ENCODE results near the gene EPHA2. TPM values are rescaled to one million over a fixed set of nuclear protein-coding genes. Genes with fewer than 3 reads are reported as not detected.

The EPHA2 gene
- total and polyA plus RNA-seq, 8 donors = 4.6 to 200 (median 23.4) TPM

DNA sequence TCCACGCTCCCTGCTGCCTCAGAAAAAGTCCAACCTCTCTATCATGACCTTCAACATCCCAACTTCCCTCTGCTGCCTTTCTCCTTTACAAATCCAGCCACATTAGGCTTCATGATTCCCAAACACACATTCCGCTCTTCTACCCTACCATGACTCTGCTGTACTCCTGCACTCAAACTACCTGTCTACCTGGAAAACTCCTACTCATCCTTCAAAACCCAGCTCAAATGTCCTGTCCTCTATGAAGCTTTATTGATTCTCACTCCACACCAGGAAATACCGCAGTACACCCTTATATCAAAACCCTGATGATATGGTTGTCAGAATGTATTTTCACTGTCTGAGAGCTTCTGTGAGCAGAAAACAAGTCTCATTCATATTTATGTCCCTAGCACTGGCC, 47.7 kb upstream of the EPHA2 start:
- peaks cover 2 to 59% (median 25%) of the 10 kb centered on the region in 4 donors for H3K36me3 ChIP-seq
- H3K27me3 ChIP-seq = no peaks in the 10 kb centered on the region
- no peaks in the 10 kb centered on the region for H3K9me3 ChIP-seq
- intact Hi-C loops (cut with DNase I; ENCODE audit: low total_unique reads) = no loop called here
- no peak for DNase-seq
- H3K4me3 ChIP-seq = no peak overlapping the region
- WGBS, 5 donors = 33 to 83% (median 52%) methylated on average over 3 of the region's 3 CpGs
- peaks cover 15 to 29% (median 25%) of the 10 kb centered on the region in 4 donors for H3K4me1 ChIP-seq
- no peak overlapping the region for H3K27ac ChIP-seq
- TF ChIP-seq POLR2AphosphoS5 (IDR thresholded peaks at IDR 0.05) (no peak), POLR2A (IDR thresholded peaks at IDR 0.05) (no peak), EP300 (IDR thresholded peaks at IDR 0.05) (no peak)
- TF ChIP-seq, protein P1, sequence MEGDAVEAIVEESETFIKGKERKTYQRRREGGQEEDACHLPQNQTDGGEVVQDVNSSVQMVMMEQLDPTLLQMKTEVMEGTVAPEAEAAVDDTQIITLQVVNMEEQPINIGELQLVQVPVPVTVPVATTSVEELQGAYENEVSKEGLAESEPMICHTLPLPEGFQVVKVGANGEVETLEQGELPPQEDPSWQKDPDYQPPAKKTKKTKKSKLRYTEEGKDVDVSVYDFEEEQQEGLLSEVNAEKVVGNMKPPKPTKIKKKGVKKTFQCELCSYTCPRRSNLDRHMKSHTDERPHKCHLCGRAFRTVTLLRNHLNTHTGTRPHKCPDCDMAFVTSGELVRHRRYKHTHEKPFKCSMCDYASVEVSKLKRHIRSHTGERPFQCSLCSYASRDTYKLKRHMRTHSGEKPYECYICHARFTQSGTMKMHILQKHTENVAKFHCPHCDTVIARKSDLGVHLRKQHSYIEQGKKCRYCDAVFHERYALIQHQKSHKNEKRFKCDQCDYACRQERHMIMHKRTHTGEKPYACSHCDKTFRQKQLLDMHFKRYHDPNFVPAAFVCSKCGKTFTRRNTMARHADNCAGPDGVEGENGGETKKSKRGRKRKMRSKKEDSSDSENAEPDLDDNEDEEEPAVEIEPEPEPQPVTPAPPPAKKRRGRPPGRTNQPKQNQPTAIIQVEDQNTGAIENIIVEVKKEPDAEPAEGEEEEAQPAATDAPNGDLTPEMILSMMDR (IDR thresholded peaks at IDR 0.05) = no peak

DNA sequence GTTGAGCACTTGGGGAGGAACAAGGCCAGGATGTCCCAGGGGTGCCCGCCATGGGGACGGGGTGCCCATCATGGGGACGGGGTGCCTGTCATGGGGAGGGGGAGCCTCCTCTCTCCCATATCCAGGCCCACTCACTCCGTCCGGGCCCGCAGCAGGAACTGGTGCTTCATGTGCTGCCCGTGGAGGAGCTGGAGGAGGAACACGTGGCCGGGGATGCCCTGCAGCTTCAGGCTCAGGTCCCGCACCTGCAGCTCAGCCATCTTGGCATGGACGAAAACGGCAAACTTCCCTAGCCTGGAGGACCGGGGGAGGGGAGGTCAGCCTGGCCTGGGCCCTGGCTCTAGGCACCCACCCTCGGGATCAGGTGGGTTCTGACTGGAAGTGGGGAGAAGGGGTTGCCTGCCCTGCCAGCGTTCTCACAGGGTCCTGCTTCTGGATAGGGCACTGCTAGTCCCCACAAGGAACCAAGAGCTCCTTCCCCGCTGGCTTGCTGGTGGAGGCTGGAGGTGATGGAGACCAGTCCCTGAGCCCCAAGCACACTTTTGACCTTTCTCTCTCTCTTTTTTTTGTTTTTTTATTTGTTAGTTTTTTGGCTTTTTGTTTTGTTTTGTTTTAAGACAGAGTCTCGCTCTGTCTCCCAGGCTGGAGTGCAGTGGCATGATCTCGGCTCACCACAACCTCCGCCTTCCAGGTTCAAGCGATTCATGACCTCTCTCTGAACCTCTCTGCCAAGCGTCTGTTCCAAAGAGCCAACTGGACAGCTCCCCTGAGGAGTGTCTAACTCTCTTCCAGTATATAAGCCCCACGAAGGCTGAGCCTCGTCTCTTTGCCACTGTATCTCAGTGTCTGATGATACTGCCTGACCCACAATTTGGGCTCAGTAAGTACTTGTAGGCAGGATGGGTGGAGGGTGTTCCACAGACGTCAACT, 46.7 kb upstream of the EPHA2 start:
- Histone ChIP-seq H3K4me1 (peaks cover 14 to 19% (median 17%) of the 10 kb centered on the region in 4 donors), H3K27ac (no peak overlapping the region), H3K36me3 (peaks cover 5 to 64% (median 29%) of the 10 kb centered on the region in 4 donors), H3K9me3 (no peaks in the 10 kb centered on the region), H3K4me3 (no peak overlapping the region), H3K27me3 (no peaks in the 10 kb centered on the region)
- DNase-seq = no peak
- 84 to 94% (median 90%) methylated on average over 18 to 24 of the region's 24 CpGs for WGBS, 5 donors
- intact Hi-C loops (cut with DNase I; ENCODE audit: low total_unique reads) = no loop called here
- TF ChIP-seq POLR2AphosphoS5 (IDR thresholded peaks at IDR 0.05) = no peak
- TF ChIP-seq POLR2A (IDR thresholded peaks at IDR 0.05) = no peak
- TF ChIP-seq, protein P1 (IDR thresholded peaks at IDR 0.05) = no peak
- TF ChIP-seq EP300 (IDR thresholded peaks at IDR 0.05) = no peak

DNA sequence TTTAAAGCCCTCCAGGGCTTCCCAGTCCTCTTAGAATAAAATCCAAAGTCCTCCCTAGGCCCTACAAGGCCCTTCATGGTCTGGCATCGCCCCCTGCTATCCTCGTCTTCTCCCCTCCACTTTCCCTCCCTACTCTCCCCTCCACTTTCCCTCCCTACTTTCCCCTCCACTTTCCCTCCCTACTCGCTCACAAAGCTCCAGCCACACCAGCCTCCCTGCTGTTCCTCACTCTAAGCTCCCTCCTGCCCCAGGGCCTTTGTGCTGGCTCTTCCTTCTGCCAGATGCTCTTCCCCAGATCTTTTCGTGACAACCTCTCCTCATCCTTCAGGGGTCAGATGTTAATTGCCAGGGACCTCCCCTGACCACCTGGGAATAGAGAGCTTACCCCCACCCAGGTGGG, 43.8 kb upstream of the EPHA2 start:
- Histone ChIP-seq H3K36me3 (peaks cover 5 to 60% (median 29%) of the 10 kb centered on the region in 4 donors), H3K9me3 (no peaks in the 10 kb centered on the region), H3K4me3 (no peak overlapping the region), H3K4me1 (no peaks in the 10 kb centered on the region), H3K27me3 (no peaks in the 10 kb centered on the region), H3K27ac (no peak overlapping the region)
- intact Hi-C loops (cut with DNase I; ENCODE audit: low total_unique reads) = no loop called here
- TF ChIP-seq, protein P1 (IDR thresholded peaks at IDR 0.05) = no peak
- TF ChIP-seq POLR2A (IDR thresholded peaks at IDR 0.05) (no peak), POLR2AphosphoS5 (IDR thresholded peaks at IDR 0.05) (no peak)
- WGBS, 5 donors = 90 to 96% (median 93%) methylated on average over 4 of the region's 4 CpGs
- no peak for DNase-seq

GRCh38 chr1:16199157-16199501, 43.3 kb upstream of the EPHA2 start:
- TF ChIP-seq POLR2AphosphoS5 (IDR thresholded peaks at IDR 0.05) (no peak), POLR2A (IDR thresholded peaks at IDR 0.05) (no peak)
- H3K9me3 ChIP-seq = no peaks in the 10 kb centered on the region
- no peak overlapping the region for H3K27ac ChIP-seq
- 40 to 80% (median 69%) methylated on average over 1 of the region's 1 CpG for WGBS, 5 donors
- no peaks in the 10 kb centered on the region for H3K27me3 ChIP-seq
- no peak overlapping the region for H3K4me3 ChIP-seq
- peaks cover 5 to 55% (median 27%) of the 10 kb centered on the region in 4 donors for H3K36me3 ChIP-seq
- DNase-seq = no peak
- intact Hi-C loops (cut with DNase I; ENCODE audit: low total_unique reads) = no loop called here
- H3K4me1 ChIP-seq = no peaks in the 10 kb centered on the region
